BJ (cell line): ENCODE results near the gene RFPL4AL1. TPM values are rescaled to one million over a fixed set of nuclear protein-coding genes. Genes with fewer than 3 reads are reported as not detected.

Source experiments
- CTCF ChIA-PET: fragments of 350-600 bp; formaldehyde crosslinking; extraction: SDS; loops from one replicate; lab custom pipeline; 2021; ENCODE audit warnings: antibody characterized with exemption, inconsistent platforms; lab: Yijun Ruan, JAX
- POLR2A ChIA-PET: fragments of 300-600 bp; sonication (Branson Sonifier 250); formaldehyde crosslinking; extraction: SDS; loops from one replicate; lab custom pipeline; 2021; ENCODE audit warnings: antibody characterized with exemption; lab: Charles Lee
- DNase-seq: peaks from one replicate; pipeline ENCODE4 v3.0.0-alpha.2; 2011; ENCODE audit warnings: low read depth
- H3K27me3 ChIP-seq: 2 replicates; pipeline ENCODE4 v1.6.0; 2011; ENCODE audit warnings: low read length; ENCODE audit not compliant: control insufficient read depth, insufficient read depth
- H3K36me3 ChIP-seq: 2 replicates; pipeline ENCODE4 v1.5.1; 2011; ENCODE audit warnings: low read length; ENCODE audit not compliant: control insufficient read depth, insufficient read depth
- H3K4me3 ChIP-seq: 2 replicates; pipeline ENCODE4 v1.5.1; 2011; ENCODE audit warnings: low read depth, mild to moderate bottlenecking, control low read depth, low read length
- CTCF ChIP-seq: IDR thresholded peaks from 2 replicates; pipeline ENCODE4 v1.5.1; 2011; ENCODE audit warnings: low read depth, mild to moderate bottlenecking, control low read depth, inconsistent platforms, low read length, moderate library complexity; ENCODE audit not compliant: insufficient read depth
- polyA plus RNA-seq: library from polyadenylated mRNA; depleted of rRNA; stranded (reverse); fragments of >200 nt; gene quantifications from 2 replicates; pipeline ENCODE4 v1.2.3, GENCODE V29; 2011

Gene RFPL4AL1
- polyA plus RNA-seq, 1 experiment: not detected

GRCh38 chr19:55778331-55778730, 9.4 kb downstream of the RFPL4AL1 start:
- H3K36me3 ChIP-seq: no peaks in the 10 kb centered on the region
- H3K27me3 ChIP-seq: no peaks in the 10 kb centered on the region
- no peak overlapping the region for H3K4me3 ChIP-seq
- ChIA-PET POLR2A (no interaction called here), CTCF (no interaction called here)
- no peak for DNase-seq
- TF ChIP-seq CTCF: no peak

GRCh38 chr19:55781112-55781511, 12.2 kb downstream of the RFPL4AL1 start:
- ChIA-PET POLR2A (no interaction called here), CTCF (no interaction called here)
- Histone ChIP-seq H3K27me3 (no peaks in the 10 kb centered on the region), H3K36me3 (no peaks in the 10 kb centered on the region), H3K4me3 (no peak overlapping the region)
- no peak for TF ChIP-seq CTCF
- no peak for DNase-seq

GRCh38 chr19:55795021-55795420, 26.1 kb downstream of the RFPL4AL1 start:
- Histone ChIP-seq H3K4me3 (no peak overlapping the region), H3K27me3 (no peaks in the 10 kb centered on the region), H3K36me3 (no peaks in the 10 kb centered on the region)
- POLR2A ChIA-PET: no interaction called here
- TF ChIP-seq CTCF: no peak
- no peak for DNase-seq
- CTCF ChIA-PET: no interaction called here

GRCh38 chr19:55801416-55801815, 32.5 kb downstream of the RFPL4AL1 start:
- Histone ChIP-seq H3K36me3 (no peaks in the 10 kb centered on the region), H3K27me3 (no peaks in the 10 kb centered on the region), H3K4me3 (no peak overlapping the region)
- CTCF ChIA-PET: no interaction called here
- no peak for TF ChIP-seq CTCF
- DNase-seq: no peak
- POLR2A ChIA-PET: no interaction called here

GRCh38 chr19:55802281-55802680, 33.4 kb downstream of the RFPL4AL1 start:
- TF ChIP-seq CTCF: no peak
- CTCF ChIA-PET: no interaction called here
- no peak for DNase-seq
- POLR2A ChIA-PET: no interaction called here
- Histone ChIP-seq H3K27me3 (no peaks in the 10 kb centered on the region), H3K4me3 (no peak overlapping the region), H3K36me3 (no peaks in the 10 kb centered on the region)
